ENCODE measurements around the gene FAM13A.
"Not testable (repeated sequence)": the region's sequence is repeated elsewhere in the genome, so short reads cannot be mapped to it uniquely, and the experiment has no call there.

Gene FAM13A

GRCh38 chr4:88998001-88998400 is 59.0 kb downstream of the FAM13A start:
- DNase-seq, result no peak

GRCh38 chr4:88995874-88996273 is 61.1 kb downstream of the FAM13A start:
- no peak for DNase-seq

GRCh38 chr4:88995257-88995656 is 61.7 kb downstream of the FAM13A start:
- not testable (repeated sequence) for DNase-seq

GRCh38 chr4:88993246-88993645 is 63.7 kb downstream of the FAM13A start:
- no peak for DNase-seq

GRCh38 chr4:88991746-88992145 is 65.2 kb downstream of the FAM13A start:
- DNase-seq, result no peak

GRCh38 chr4:88989990-88990389 is 67.0 kb downstream of the FAM13A start:
- no peak for DNase-seq

GRCh38 chr4:88985088-88985773 is 71.8 kb downstream of the FAM13A start:
- no peak for DNase-seq

- DNase-seq, result no peak
Observed at GRCh38 chr4:88982757-88983156, 74.2 kb downstream of the FAM13A start.

- DNase-seq, result no peak
Observed at GRCh38 chr4:88981993-88982392, 75.0 kb downstream of the FAM13A start.

- no peak for DNase-seq
Observed at GRCh38 chr4:88981556-88981955, 75.4 kb downstream of the FAM13A start.

- DNase-seq, result no peak
Observed at GRCh38 chr4:88979276-88979675, 77.7 kb downstream of the FAM13A start.

GRCh38 chr4:88976775-88977035 is 80.3 kb downstream of the FAM13A start:
- no peak for DNase-seq

- no peak for DNase-seq
Observed at GRCh38 chr4:88975958-88976774, 80.8 kb downstream of the FAM13A start.

- no peak for DNase-seq
Observed at GRCh38 chr4:88971536-88971935, 85.4 kb downstream of the FAM13A start.

- no peak for DNase-seq
Observed at GRCh38 chr4:88969746-88970145, 87.2 kb downstream of the FAM13A start.

- DNase-seq, result no peak
Observed at GRCh38 chr4:88969271-88969670, 87.7 kb downstream of the FAM13A start.

- peak; percentile 51 for DNase-seq
Observed at GRCh38 chr4:88967883-88968331, 89.1 kb downstream of the FAM13A start.

- DNase-seq, result peak; percentile 37
Observed at GRCh38 chr4:88965053-88965452, 91.9 kb downstream of the FAM13A start.

GRCh38 chr4:88964450-88964849 is 92.5 kb downstream of the FAM13A start:
- peak; percentile 55 for DNase-seq

GRCh38 chr4:88963817-88964216 is 93.2 kb downstream of the FAM13A start:
- DNase-seq, result peak; percentile 42

- no peak for DNase-seq
Observed at GRCh38 chr4:88962396-88962795, 94.6 kb downstream of the FAM13A start.

GRCh38 chr4:88960576-88960975 is 96.4 kb downstream of the FAM13A start:
- DNase-seq, result no peak

- peak; percentile 83 for DNase-seq
Observed at GRCh38 chr4:88958080-88958479, 98.9 kb downstream of the FAM13A start.

GRCh38 chr4:88957570-88957969 is 99.4 kb downstream of the FAM13A start:
- no peak for DNase-seq

Measured in NCI-H2029 (cell line).